Kidney (tissue), 14 donors: ENCODE results near the gene ADI1. TPM values are rescaled to one million over a fixed set of nuclear protein-coding genes. Genes with fewer than 3 reads are reported as not detected.
"Not testable (repeated sequence)": the region's sequence is repeated elsewhere in the genome, so short reads cannot be mapped to it uniquely, and the experiment has no call there.

Source experiments
- DNase-seq, 5 donors: peaks; one replicate each; pipeline ENCODE4 v3.0.0-alpha.2; 2013 to 2020
- FAIRE-seq: peaks from 2 replicates; lab custom pipeline; 2012; peaks lifted over from hg19 to GRCh38; lab: Jason Lieb, UNC
- H3K27ac ChIP-seq, 2 donors: one replicate each; pipeline ENCODE4 v1.7.0; 2013; ENCODE audit warnings: low read depth in 2 of 2, low read length in 2 of 2, inconsistent platforms in 1 of 2
- H3K27me3 ChIP-seq: one replicate; pipeline ENCODE4 v1.7.1; 2013; ENCODE audit warnings: low read length, inconsistent platforms; ENCODE audit not compliant: control insufficient read depth, insufficient read depth
- H3K36me3 ChIP-seq, 3 donors: one replicate each; pipeline versions ENCODE4 v1.7.0 to v1.7.1; 2013; ENCODE audit warnings: low read length in 3 of 3, control low read depth in 1 of 3, inconsistent platforms in 1 of 3; ENCODE audit not compliant: insufficient read depth in 3 of 3, control insufficient read depth in 2 of 3
- H3K4me1 ChIP-seq, 3 donors: one replicate each; pipeline versions ENCODE4 v1.7.0 to v1.7.1; 2013; ENCODE audit warnings: low read length in 3 of 3, inconsistent platforms in 1 of 3, low read depth in 1 of 3; ENCODE audit not compliant: control insufficient read depth in 2 of 3, insufficient read depth in 2 of 3
- H3K4me3 ChIP-seq, 3 donors: one replicate each; pipeline versions ENCODE4 v1.7.0 to v1.8.1; 2013; ENCODE audit warnings: low read length in 3 of 3, control low read depth in 1 of 3, inconsistent platforms in 1 of 3
- H3K9ac ChIP-seq, 3 donors: one replicate each; pipeline versions ENCODE4 v1.7.0 to v1.7.1; 2013; ENCODE audit warnings: low read length in 3 of 3, control low read depth in 1 of 3, inconsistent platforms in 1 of 3
- H3K9me3 ChIP-seq, 3 donors: one replicate each; pipeline versions ENCODE4 v1.7.0 to v1.7.1; 2013; ENCODE audit warnings: low read length in 3 of 3, control low read depth in 1 of 3, inconsistent platforms in 1 of 3; ENCODE audit not compliant: control insufficient read depth in 2 of 3, insufficient read depth in 1 of 3
- CTCF ChIP-seq: IDR thresholded peaks from 3 replicates; pipeline ENCODE4 v1.5.1; 2012; ENCODE audit warnings: mild to moderate bottlenecking, moderate library complexity, borderline replicate concordance; ENCODE audit not compliant: insufficient read depth; ENCODE audit errors: extremely low read depth
- intact Hi-C: fragments of 100-400 bp; cut with DNase I; formaldehyde crosslinking; loops from one replicate; pipeline ENCODE4 v1.11.1; 2022
- polyA plus RNA-seq: library from polyadenylated mRNA; stranded (reverse); fragments of 350-450 nt; fragmentation: Illumina TruSeq; extraction: RNeasy Lipid Tissue Mini Kit (QIAGEN cat#74804); gene quantifications from one replicate; pipeline ENCODE4 v1.2.3, GENCODE V29; 2014; ENCODE audit warnings: low read depth, low replicate concordance; ENCODE audit not compliant: insufficient read depth
- total RNA-seq: library from RNA; stranded (reverse); fragmentation: NEBNext Ultra II Directional; extraction: Animal tissue kit (Norgen Biotek cat#: 25700); gene quantifications from one replicate; pipeline ENCODE4 v1.2.1, GENCODE V29; 2021
- donor health status: control.
- donor health status: control.
- donor health status: control.
- donor health status: control.
- donor health status: control.
- donor health status: DM: yes; HTN: yes; CAD: no.
- donor health status: Normal renal cell carcinoma (clear cell type).

Gene ADI1
- total and polyA plus RNA-seq, 2 donors from 2014 or later: 74.0 to 236 TPM

- Histone ChIP-seq H3K4me3 (no peak overlapping the region), H3K4me1 (no peaks in the 10 kb centered on the region), H3K9ac (no peak overlapping the region), H3K9me3 (peaks cover 0 to 5% (median 0%) of the 10 kb centered on the region in 3 donors), H3K27me3 (peaks cover 3% of the 10 kb centered on the region), H3K27ac (no peak overlapping the region), H3K36me3 (peaks cover 15 to 56% (median 36%) of the 10 kb centered on the region in 3 donors)
- FAIRE-seq: no peak
- DNase-seq: peak in 1 of 5 donors; percentile 64
- intact Hi-C loops: no loop called here
- TF ChIP-seq CTCF: no peak
Measured at GRCh38 chr2:3500326-3500899, 18.9 kb downstream of the ADI1 start.

GRCh38 chr2:3498783-3499394, 20.4 kb downstream of the ADI1 start:
- no peak for DNase-seq
- FAIRE-seq: no peak

GRCh38 chr2:3496708-3497080, 22.6 kb downstream of the ADI1 start:
- intact Hi-C loops, H3K27ac ChIP-seq, H3K9me3 ChIP-seq, H3K4me1 ChIP-seq, H3K4me3 ChIP-seq, DNase-seq, FAIRE-seq, H3K27me3 ChIP-seq, H3K9ac ChIP-seq: not testable (repeated sequence)
- H3K36me3 ChIP-seq: peaks cover 2 to 39% (median 26%) of the 10 kb centered on the region in 3 donors

More at GRCh38 chr2:3498783-3499394, 20.4 kb downstream of the ADI1 start:
- no peaks in the 10 kb centered on the region for H3K4me1 ChIP-seq
- intact Hi-C loops: no loop called here
- peaks cover 3% of the 10 kb centered on the region for H3K27me3 ChIP-seq
- H3K36me3 ChIP-seq: peaks cover 10 to 49% (median 31%) of the 10 kb centered on the region in 3 donors
- TF ChIP-seq CTCF: no peak
- H3K27ac ChIP-seq: no peak overlapping the region
- H3K9me3 ChIP-seq: peaks cover 0 to 5% (median 0%) of the 10 kb centered on the region in 3 donors
- H3K4me3 ChIP-seq: no peak overlapping the region
- H3K9ac ChIP-seq: no peak overlapping the region

GRCh38 chr2:3494984-3495666, 24.2 kb downstream of the ADI1 start:
- H3K27me3 ChIP-seq: no peaks in the 10 kb centered on the region
- H3K9me3 ChIP-seq: no peaks in the 10 kb centered on the region
- H3K9ac ChIP-seq: no peak overlapping the region
- TF ChIP-seq CTCF: no peak
- DNase-seq: no peak
- H3K4me3 ChIP-seq: no peak overlapping the region
- FAIRE-seq: no peak
- intact Hi-C loops: no loop called here
- H3K27ac ChIP-seq: no peak overlapping the region
- peaks cover 0 to 3% (median 3%) of the 10 kb centered on the region in 3 donors for H3K4me1 ChIP-seq
- peaks cover 2 to 28% (median 17%) of the 10 kb centered on the region in 3 donors for H3K36me3 ChIP-seq
